HepG2 (cell line): ENCODE measurements around the gene ATG4B. TPM values are rescaled to one million over a fixed set of nuclear protein-coding genes. Genes with fewer than 3 reads are reported as not detected.

ENCODE experiments used
- ATAC-seq: fragments of 200-7000 bp; cut with Tn5 transposase; 3 replicates; pipeline ENCODE4 v1.9.1; 2020; ENCODE audit warnings: mild to moderate bottlenecking, moderate library complexity
- BruUV-seq: library from RNA; stranded (reverse); fragments of 400-500 nt; replicated peaks from 2 replicates; lab custom pipeline; 2021; lab: Mats Ljungman, UMichigan
- CTCF ChIA-PET: fragments of 300-600 bp; formaldehyde crosslinking; extraction: SDS; loops from one replicate; lab custom pipeline; 2021; ENCODE audit warnings: low total read pairs, inconsistent platforms, low intra/inter-chr PET ratio; lab: Yijun Ruan, JAX
- POLR2A ChIA-PET: fragments of 350-600 bp; sonication (Branson Sonifier 250); formaldehyde crosslinking; loops from one replicate; lab custom pipeline; 2020; ENCODE audit warnings: antibody characterized with exemption, inconsistent platforms; lab: Yijun Ruan, JAX
- DNase-seq: peaks from one replicate; pipeline ENCODE4 v3.0.0-alpha.2; 2015; ENCODE audit warnings: low spot score
- FAIRE-seq: peaks from 3 replicates; lab custom pipeline; 2011; peaks lifted over from hg19 to GRCh38; lab: Jason Lieb, UNC
- H2AFZ ChIP-seq: one replicate; pipeline ENCODE4 v1.6.1; 2011; ENCODE audit warnings: low read length, inconsistent platforms
- H3K27ac ChIP-seq: fragments of 300-600 bp; 3 replicates; pipeline ENCODE4 v1.8.0; 2011; ENCODE audit warnings: mixed run types, mild to moderate bottlenecking, mixed read lengths, low read length, inconsistent platforms; ENCODE audit not compliant: insufficient read depth; ENCODE audit errors: extremely low read length
- H3K27me3 ChIP-seq, 2 experiments: fragments of 200-600 bp in 1 of 2; 2 replicates in 1 of 2; 3 replicates in 1 of 2; pipeline versions ENCODE4 v1.6.0 to v1.8.0; 2011; ENCODE audit warnings: low read length in 2 of 2, mild to moderate bottlenecking in 2 of 2, moderate library complexity in 2 of 2, inconsistent platforms in 1 of 2; ENCODE audit not compliant: insufficient read depth in 2 of 2, control insufficient read depth in 1 of 2
- H3K36me3 ChIP-seq, 2 experiments: fragments of 200-600 bp in 1 of 2; replicated peaks in 1 of 2; 2 replicates in 1 of 2; 3 replicates in 1 of 2; pipeline versions ENCODE4 v1.5.1 to v1.8.0; 2011; ENCODE audit warnings: low read length in 2 of 2, inconsistent platforms in 1 of 2; ENCODE audit not compliant: insufficient read depth in 2 of 2, control insufficient read depth in 1 of 2
- H3K4me1 ChIP-seq: 2 replicates; pipeline ENCODE4 v1.5.1; 2012; ENCODE audit warnings: low read length, inconsistent platforms; ENCODE audit not compliant: insufficient read depth
- H3K4me2 ChIP-seq: 2 replicates; pipeline ENCODE4 v1.6.0; 2011; ENCODE audit warnings: low read depth, low read length, inconsistent platforms
- H3K4me3 ChIP-seq, 3 experiments: fragments of 200-600 bp in 1 of 3; sonication (generic), shearing (Covaris generic) in 1 of 3; replicated peaks in 1 of 3; 2 replicates each; pipeline ENCODE4 v1.5.1; 2011 to 2016; ENCODE audit warnings: low read length in 3 of 3, inconsistent platforms in 2 of 3, low read depth in 2 of 3, mild to moderate bottlenecking in 2 of 3, control low read depth in 1 of 3, mixed read lengths in 1 of 3; ENCODE audit not compliant: insufficient read depth in 1 of 3
- H3K79me2 ChIP-seq: one replicate; pipeline ENCODE4 v1.6.1; 2011; ENCODE audit warnings: low read length, inconsistent platforms; ENCODE audit not compliant: insufficient read depth
- H3K9ac ChIP-seq: 2 replicates; pipeline ENCODE4 v1.6.0; 2011; ENCODE audit warnings: mild to moderate bottlenecking, low read depth, low read length, inconsistent platforms; ENCODE audit not compliant: insufficient read depth
- H3K9me3 ChIP-seq: 2 replicates; pipeline ENCODE4 v1.5.1; 2012; ENCODE audit warnings: mild to moderate bottlenecking, low read length
- H4K20me1 ChIP-seq: 2 replicates; pipeline ENCODE4 v1.6.0; 2011; ENCODE audit warnings: inconsistent platforms, mild to moderate bottlenecking, low read length, moderate library complexity; ENCODE audit not compliant: insufficient read depth
- AGO2 ChIP-seq: fragments of 200-400 bp; formaldehyde crosslinking; optimal IDR thresholded peaks from 2 replicates; pipeline ENCODE3; 2017; ENCODE audit warnings: mild to moderate bottlenecking, low read depth, low read length, moderate library complexity
- DMAP1 ChIP-seq: IDR thresholded peaks from 2 replicates; pipeline ENCODE4 v1.6.1; 2016
- EEA1 ChIP-seq: sonication (generic); formaldehyde crosslinking; IDR thresholded peaks from 2 replicates; pipeline ENCODE4 v1.5.1; 2020; ENCODE audit warnings: mild to moderate bottlenecking, missing genetic modification reagents, borderline replicate concordance
- ETV5 ChIP-seq: IDR thresholded peaks from 2 replicates; pipeline ENCODE4 v1.6.1; 2018; ENCODE audit warnings: missing biosample characterization, missing genetic modification reagents, inconsistent platforms, borderline replicate concordance
- GLI4 ChIP-seq: sonication (generic); formaldehyde crosslinking; IDR thresholded peaks from 2 replicates; pipeline ENCODE4 v1.5.1; 2020; ENCODE audit warnings: missing genetic modification reagents, mild to moderate bottlenecking, moderate library complexity, borderline replicate concordance
- ISX ChIP-seq: sonication (generic); formaldehyde crosslinking; conservative IDR thresholded peaks from 2 replicates; pipeline ENCODE4 v1.5.0; 2020; ENCODE audit warnings: missing genetic modification reagents
- KDM2A ChIP-seq: sonication (generic); formaldehyde crosslinking; IDR thresholded peaks from 2 replicates; pipeline ENCODE4 v1.4.0; 2020; ENCODE audit warnings: low read depth, missing genetic modification reagents, borderline replicate concordance
- POLR2AphosphoS5 ChIP-seq: IDR thresholded peaks from 2 replicates; pipeline ENCODE4 v1.6.1; 2012; ENCODE audit warnings: low read depth, low read length
- POLR2G ChIP-seq: fragments of 200-400 bp; formaldehyde crosslinking; IDR thresholded peaks from 2 replicates; pipeline ENCODE4 v1.6.1; 2018; ENCODE audit warnings: mild to moderate bottlenecking, low read depth, low read length, moderate library complexity
- RBFOX2 ChIP-seq: fragments of 200-400 bp; formaldehyde crosslinking; IDR thresholded peaks from 2 replicates; pipeline ENCODE4 v1.6.1; 2017; ENCODE audit warnings: low read depth, mild to moderate bottlenecking, low read length
- RBM22 ChIP-seq: fragments of 200-400 bp; formaldehyde crosslinking; optimal IDR thresholded peaks from 2 replicates; pipeline ENCODE3; 2017; ENCODE audit warnings: mild to moderate bottlenecking, low read length, moderate library complexity
- ZNF629 ChIP-seq: sonication (generic); formaldehyde crosslinking; conservative IDR thresholded peaks from 2 replicates; pipeline ENCODE4 v1.5.0; 2020; ENCODE audit warnings: missing genetic modification reagents
- ZNF737 ChIP-seq: sonication (generic); formaldehyde crosslinking; IDR thresholded peaks from 2 replicates; pipeline ENCODE4 v1.5.0; 2020; ENCODE audit warnings: missing genetic modification reagents, mild to moderate bottlenecking, borderline replicate concordance
- WGBS: methylation state at CpG from one replicate; pipeline ENCODE4 v1.1.6; 2017; ENCODE audit warnings: low lambda C conversion rate; 5-methylcytosine and 5-hydroxymethylcytosine counted together
- in situ Hi-C: cut with HindIII; loops from 2 replicates; pipeline ENCODE4 v1.10.0; 2017; ENCODE audit warnings: low pct_unique_long_range_greater_than_20kb; ENCODE audit not compliant: extremely low pct_ligation_motif_present
- intact Hi-C: fragments of 100-400 bp; cut with micrococcal nuclease; formaldehyde crosslinking; loops from one replicate; pipeline ENCODE4 v1.10.0; 2022; ENCODE audit not compliant: unreplicated experiment
- polyA plus RNA-seq, 8 experiments: library from polyadenylated mRNA; depleted of rRNA in 3 of 8; stranded (reverse) in 7 of 8; unstranded in 1 of 8; fragments of >200 nt; fragmentation: Illumina TruSeq in 4 of 8; extraction: Trizol in 4 of 8; gene quantifications; 2 replicates each; pipeline versions ENCODE4 v1.2.1 to v1.2.3, GENCODE V29; 2011 to 2016; ENCODE audit warnings: low read depth in 4 of 8, missing spikeins in 1 of 8, mixed read lengths in 1 of 8; ENCODE audit not compliant: insufficient read depth in 1 of 8
- total RNA-seq, 5 experiments: library from RNA; depleted of rRNA; stranded (reverse); fragments of >200 nt; fragmentation: Illumina TruSeq; extraction: Trizol; gene quantifications; 2 replicates each; pipeline ENCODE4 v1.2.3, GENCODE V29; 2016; ENCODE audit warnings: low read depth in 1 of 5
- TF ChIP-seq, protein P1 (sequence below): sonication (generic); formaldehyde crosslinking; IDR thresholded peaks from 2 replicates; pipeline ENCODE4 v1.4.0; 2020; ENCODE audit warnings: missing genetic modification reagents, low read depth, mild to moderate bottlenecking, borderline replicate concordance
- TF ChIP-seq, protein P2 (sequence below), 2 experiments: sonication (generic) in 1 of 2; formaldehyde crosslinking in 1 of 2; IDR thresholded peaks; 2 replicates each; pipeline versions ENCODE4 v1.4.0 to v1.6.1; 2018 to 2020; ENCODE audit warnings: missing genetic modification reagents in 2 of 2, borderline replicate concordance in 1 of 2, low read depth in 1 of 2, mild to moderate bottlenecking in 1 of 2, missing biosample characterization in 1 of 2
- TF ChIP-seq, protein P3 (sequence below): sonication (generic); formaldehyde crosslinking; IDR thresholded peaks from 2 replicates; pipeline ENCODE4 v1.8.1; 2022; ENCODE audit warnings: low read depth, mild to moderate bottlenecking, missing genetic modification reagents
- TF ChIP-seq, protein P4 (sequence below): sonication (generic); formaldehyde crosslinking; IDR thresholded peaks from 2 replicates; pipeline ENCODE4 v1.4.0; 2020; ENCODE audit warnings: missing genetic modification reagents

ATG4B gene
- total and polyA plus RNA-seq, 2 of the 13 experiments (the other 11 are each of a cell fraction or from before 2014, with no cell fraction given), result 95.5 to 239 TPM

DNA sequence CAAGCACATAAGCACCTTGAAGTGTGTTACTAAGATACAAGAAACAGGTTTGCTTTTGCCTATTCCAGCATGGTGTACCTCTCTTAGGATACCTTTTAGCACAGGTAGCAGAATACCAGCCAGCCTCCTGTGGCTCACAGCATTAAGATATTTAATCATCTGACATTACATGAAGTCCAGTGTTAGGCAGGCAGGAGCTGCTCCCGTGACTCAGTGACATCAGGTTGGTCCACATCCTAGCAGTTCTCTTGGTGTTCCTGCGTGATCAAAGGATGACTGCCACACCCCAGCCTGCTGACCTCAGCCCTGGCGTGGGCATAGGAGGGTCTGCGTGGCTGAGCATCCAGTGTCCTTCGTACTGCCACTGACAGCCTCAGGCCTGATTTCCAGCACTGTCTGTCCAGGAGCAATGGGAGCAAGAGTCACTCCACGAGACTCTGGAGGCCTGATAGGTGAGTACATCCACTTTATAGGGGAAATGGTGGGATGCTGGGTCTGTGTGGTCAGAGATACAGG is 52.8 kb downstream of the ATG4B start:
- FAIRE-seq, result no peak
- no peak for DNase-seq
- H4K20me1 ChIP-seq, result no peaks in the 10 kb centered on the region
- H3K27ac ChIP-seq, result no peak overlapping the region
- H3K27me3 ChIP-seq, result no peaks in the 10 kb centered on the region; a peak in 1 of 5 replicates
- H3K9me3 ChIP-seq, result no peaks in the 10 kb centered on the region
- in situ Hi-C loops (no loop called here), intact Hi-C loops (no loop called here)
- H3K4me1 ChIP-seq, result peaks cover 21% of the 10 kb centered on the region
- BruUV-seq, result no TSS peak
- H3K4me3 ChIP-seq, result no peak overlapping the region
- CTCF ChIA-PET, result no interaction called here
- ATAC-seq, result no peak
- H3K9ac ChIP-seq, result no peak overlapping the region
- POLR2A ChIA-PET, result interaction anchor here (8.6 kb wide), 1 partner anchor 10 kb away, joined by 234 read pairs; the partner anchor contains the start of gene ING5
- H3K4me2 ChIP-seq, result no peak overlapping the region
- 96% methylated on average over 6 of the region's 6 CpGs for WGBS
- peaks cover 14 to 34% of the 10 kb centered on the region in 2 experiments for H3K36me3 ChIP-seq
- H3K79me2 ChIP-seq, result peaks cover 24% of the 10 kb centered on the region
- H2AFZ ChIP-seq, result no peak overlapping the region
- TF ChIP-seq ZNF629 (CRISPR knock-in tag), result no peak
- TF ChIP-seq ISX (CRISPR knock-in tag), result no peak
- TF ChIP-seq RBM22, result peak; percentile 79
- TF ChIP-seq, protein P1, sequence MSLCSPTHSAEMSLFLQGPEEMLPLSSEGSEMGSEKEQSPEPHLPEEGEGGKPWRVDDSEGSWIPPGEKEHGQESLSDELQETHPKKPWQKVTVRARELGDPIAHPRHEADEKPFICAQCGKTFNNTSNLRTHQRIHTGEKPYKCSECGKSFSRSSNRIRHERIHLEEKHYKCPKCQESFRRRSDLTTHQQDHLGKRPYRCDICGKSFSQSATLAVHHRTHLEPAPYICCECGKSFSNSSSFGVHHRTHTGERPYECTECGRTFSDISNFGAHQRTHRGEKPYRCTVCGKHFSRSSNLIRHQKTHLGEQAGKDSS (CRISPR knock-in tag), result 0 out of 2 replicates have a peak, but pooled peaks have one; percentile 28
- TF ChIP-seq EEA1, result no peak
- TF ChIP-seq ZNF737 (CRISPR knock-in tag), result 0 out of 2 replicates have a peak, but pooled peaks have one; percentile 30
- TF ChIP-seq ETV5 (CRISPR knock-in tag), result no peak
- TF ChIP-seq POLR2G, result peak; percentile 54; the same call in 1 of the 2 replicates
- TF ChIP-seq, protein P2, sequence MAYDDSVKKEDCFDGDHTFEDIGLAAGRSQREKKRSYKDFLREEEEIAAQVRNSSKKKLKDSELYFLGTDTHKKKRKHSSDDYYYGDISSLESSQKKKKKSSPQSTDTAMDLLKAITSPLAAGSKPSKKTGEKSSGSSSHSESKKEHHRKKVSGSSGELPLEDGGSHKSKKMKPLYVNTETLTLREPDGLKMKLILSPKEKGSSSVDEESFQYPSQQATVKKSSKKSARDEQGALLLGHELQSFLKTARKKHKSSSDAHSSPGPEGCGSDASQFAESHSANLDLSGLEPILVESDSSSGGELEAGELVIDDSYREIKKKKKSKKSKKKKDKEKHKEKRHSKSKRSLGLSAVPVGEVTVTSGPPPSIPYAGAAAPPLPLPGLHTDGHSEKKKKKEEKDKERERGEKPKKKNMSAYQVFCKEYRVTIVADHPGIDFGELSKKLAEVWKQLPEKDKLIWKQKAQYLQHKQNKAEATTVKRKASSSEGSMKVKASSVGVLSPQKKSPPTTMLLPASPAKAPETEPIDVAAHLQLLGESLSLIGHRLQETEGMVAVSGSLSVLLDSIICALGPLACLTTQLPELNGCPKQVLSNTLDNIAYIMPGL (CRISPR knock-in tag; IDR thresholded peaks at IDR 0.05; ENCODE audit: borderline replicate concordance in 1 of 2, low read depth in 1 of 2), result no peak
- TF ChIP-seq AGO2, result peak; percentile 51
- peak; percentile 28; the same call in 1 of the 2 replicates for TF ChIP-seq POLR2AphosphoS5
- TF ChIP-seq, protein P3, sequence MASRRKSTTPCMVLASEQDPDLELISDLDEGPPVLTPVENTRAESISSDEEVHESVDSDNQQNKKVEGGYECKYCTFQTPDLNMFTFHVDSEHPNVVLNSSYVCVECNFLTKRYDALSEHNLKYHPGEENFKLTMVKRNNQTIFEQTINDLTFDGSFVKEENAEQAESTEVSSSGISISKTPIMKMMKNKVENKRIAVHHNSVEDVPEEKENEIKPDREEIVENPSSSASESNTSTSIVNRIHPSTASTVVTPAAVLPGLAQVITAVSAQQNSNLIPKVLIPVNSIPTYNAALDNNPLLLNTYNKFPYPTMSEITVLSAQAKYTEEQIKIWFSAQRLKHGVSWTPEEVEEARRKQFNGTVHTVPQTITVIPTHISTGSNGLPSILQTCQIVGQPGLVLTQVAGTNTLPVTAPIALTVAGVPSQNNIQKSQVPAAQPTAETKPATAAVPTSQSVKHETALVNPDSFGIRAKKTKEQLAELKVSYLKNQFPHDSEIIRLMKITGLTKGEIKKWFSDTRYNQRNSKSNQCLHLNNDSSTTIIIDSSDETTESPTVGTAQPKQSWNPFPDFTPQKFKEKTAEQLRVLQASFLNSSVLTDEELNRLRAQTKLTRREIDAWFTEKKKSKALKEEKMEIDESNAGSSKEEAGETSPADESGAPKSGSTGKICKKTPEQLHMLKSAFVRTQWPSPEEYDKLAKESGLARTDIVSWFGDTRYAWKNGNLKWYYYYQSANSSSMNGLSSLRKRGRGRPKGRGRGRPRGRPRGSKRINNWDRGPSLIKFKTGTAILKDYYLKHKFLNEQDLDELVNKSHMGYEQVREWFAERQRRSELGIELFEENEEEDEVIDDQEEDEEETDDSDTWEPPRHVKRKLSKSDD (CRISPR knock-in tag), result no peak
- no peak for TF ChIP-seq DMAP1 (CRISPR knock-in tag)
- TF ChIP-seq, protein P4, sequence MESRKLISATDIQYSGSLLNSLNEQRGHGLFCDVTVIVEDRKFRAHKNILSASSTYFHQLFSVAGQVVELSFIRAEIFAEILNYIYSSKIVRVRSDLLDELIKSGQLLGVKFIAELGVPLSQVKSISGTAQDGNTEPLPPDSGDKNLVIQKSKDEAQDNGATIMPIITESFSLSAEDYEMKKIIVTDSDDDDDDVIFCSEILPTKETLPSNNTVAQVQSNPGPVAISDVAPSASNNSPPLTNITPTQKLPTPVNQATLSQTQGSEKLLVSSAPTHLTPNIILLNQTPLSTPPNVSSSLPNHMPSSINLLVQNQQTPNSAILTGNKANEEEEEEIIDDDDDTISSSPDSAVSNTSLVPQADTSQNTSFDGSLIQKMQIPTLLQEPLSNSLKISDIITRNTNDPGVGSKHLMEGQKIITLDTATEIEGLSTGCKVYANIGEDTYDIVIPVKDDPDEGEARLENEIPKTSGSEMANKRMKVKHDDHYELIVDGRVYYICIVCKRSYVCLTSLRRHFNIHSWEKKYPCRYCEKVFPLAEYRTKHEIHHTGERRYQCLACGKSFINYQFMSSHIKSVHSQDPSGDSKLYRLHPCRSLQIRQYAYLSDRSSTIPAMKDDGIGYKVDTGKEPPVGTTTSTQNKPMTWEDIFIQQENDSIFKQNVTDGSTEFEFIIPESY (CRISPR knock-in tag), result no peak
- 0 out of 2 replicates have a peak, but pooled peaks have one; percentile 52 for TF ChIP-seq RBFOX2
- no peak for TF ChIP-seq KDM2A
- TF ChIP-seq GLI4 (CRISPR knock-in tag), result no peak
